GM23338 (cell line): ENCODE results near the gene RNLS. TPM values are rescaled to one million over a fixed set of nuclear protein-coding genes. Genes with fewer than 3 reads are reported as not detected.

Source experiments
- ATAC-seq: fragments of 200-7000 bp; cut with Tn5 transposase; 3 replicates; pipeline ENCODE4 v1.9.1; 2020
- DNase-seq: peaks from one replicate; pipeline ENCODE4 v3.0.0-alpha.2; 2015; ENCODE audit warnings: low spot score
- H2AFZ ChIP-seq: fragments of 200-600 bp; sonication (generic); 2 replicates; pipeline ENCODE4 v1.8.0; 2016; ENCODE audit warnings: antibody characterized with exemption, mild to moderate bottlenecking, moderate library complexity
- H3F3A ChIP-seq: fragments of 200-600 bp; sonication (generic); replicated peaks from 2 replicates; pipeline ENCODE4 v1.8.0; 2017; ENCODE audit warnings: antibody characterized with exemption, mixed run types, low read depth
- H3K27ac ChIP-seq: fragments of 200-600 bp; sonication (generic); 2 replicates; pipeline ENCODE4 v1.6.1; 2016; ENCODE audit warnings: low read depth
- H3K27me3 ChIP-seq: fragments of 200-600 bp; sonication (generic); 2 replicates; pipeline ENCODE4 v1.8.0; 2016; ENCODE audit warnings: mild to moderate bottlenecking, mixed run types, moderate library complexity; ENCODE audit not compliant: insufficient read depth
- H3K36me3 ChIP-seq: fragments of 200-600 bp; sonication (generic); 2 replicates; pipeline ENCODE4 v1.8.0; 2016; ENCODE audit warnings: mild to moderate bottlenecking; ENCODE audit not compliant: insufficient read depth
- H3K4me1 ChIP-seq: fragments of 200-600 bp; sonication (generic); 2 replicates; pipeline ENCODE4 v1.8.0; 2016; ENCODE audit warnings: mild to moderate bottlenecking, moderate library complexity; ENCODE audit not compliant: insufficient read depth
- H3K4me2 ChIP-seq: fragments of 200-600 bp; sonication (generic); 2 replicates; pipeline ENCODE4 v1.7.1; 2017; ENCODE audit warnings: mixed run types
- H3K4me3 ChIP-seq: fragments of 200-600 bp; sonication (generic); 2 replicates; pipeline ENCODE4 v1.6.1; 2016; ENCODE audit warnings: mixed run types
- H3K79me2 ChIP-seq: fragments of 200-600 bp; sonication (generic); replicated peaks from 2 replicates; pipeline ENCODE4 v1.8.0; 2017; ENCODE audit warnings: mild to moderate bottlenecking; ENCODE audit not compliant: insufficient read depth
- H3K9me2 ChIP-seq: fragments of 200-600 bp; sonication (generic); 2 replicates; pipeline ENCODE4 v1.8.0; 2017; ENCODE audit not compliant: insufficient read depth
- H4K20me1 ChIP-seq: fragments of 200-600 bp; sonication (generic); replicated peaks from 2 replicates; pipeline ENCODE4 v1.8.0; 2017; ENCODE audit warnings: mild to moderate bottlenecking; ENCODE audit not compliant: insufficient read depth
- H3K27ac Mint-ChIP-seq: 2 replicates; pipeline ENCODE4 v1.8.0; 2020; ENCODE audit warnings: inconsistent platforms, mild to moderate bottlenecking, moderate library complexity, mixed read lengths
- H3K27me3 Mint-ChIP-seq: 3 replicates; pipeline ENCODE4 v1.8.0; 2022; ENCODE audit warnings: low read depth, mild to moderate bottlenecking, moderate library complexity, mixed read lengths, inconsistent platforms; ENCODE audit not compliant: insufficient read depth, poor library complexity
- H3K36me3 Mint-ChIP-seq: 3 replicates; pipeline ENCODE4 v1.8.0; 2021; ENCODE audit warnings: low read depth, mild to moderate bottlenecking, inconsistent platforms, moderate library complexity, mixed read lengths
- H3K4me1 Mint-ChIP-seq: 3 replicates; pipeline ENCODE4 v1.8.0; 2020; ENCODE audit warnings: mild to moderate bottlenecking, inconsistent platforms, mixed read lengths
- H3K4me3 Mint-ChIP-seq: 3 replicates; pipeline ENCODE4 v1.8.0; 2021; ENCODE audit warnings: moderate library complexity, mild to moderate bottlenecking, inconsistent platforms, mixed read lengths
- H3K9me3 Mint-ChIP-seq: 3 replicates; pipeline ENCODE4 v1.8.0; 2020; ENCODE audit warnings: moderate library complexity, mild to moderate bottlenecking, inconsistent platforms, mixed read lengths
- CREB1 ChIP-seq: fragments of 250-450 bp; sonication (Bioruptor Pico); IDR thresholded peaks from 2 replicates; pipeline ENCODE4 v1.5.0; 2020; ENCODE audit warnings: low read depth, mild to moderate bottlenecking, moderate library complexity
- CTCF ChIP-seq, 2 experiments: fragments of 200-600 bp in 1 of 2; sonication (generic) in 1 of 2; conservative IDR thresholded peaks; 2 replicates each; pipeline versions ENCODE4 v1.5.1 to v1.6.1; 2016 to 2017; ENCODE audit warnings: antibody characterized with exemption in 2 of 2, low read depth in 2 of 2, mild to moderate bottlenecking in 2 of 2, moderate library complexity in 1 of 2
- ETS1 ChIP-seq: IDR thresholded peaks from 2 replicates; pipeline ENCODE4 v1.6.1; 2016; ENCODE audit warnings: antibody characterized with exemption
- EZH2 ChIP-seq: fragments of 200-600 bp; sonication (generic); IDR thresholded peaks from one replicate; pipeline ENCODE4 v1.8.0; 2017; ENCODE audit warnings: antibody characterized with exemption, mild to moderate bottlenecking, low read depth; ENCODE audit not compliant: unreplicated experiment
- EZH2phosphoT487 ChIP-seq: fragments of 200-600 bp; sonication (generic); IDR thresholded peaks from one replicate; pipeline ENCODE4 v1.8.1; 2018; ENCODE audit warnings: antibody characterized with exemption; ENCODE audit not compliant: unreplicated experiment
- JUNB ChIP-seq: IDR thresholded peaks from one replicate; pipeline ENCODE4 v1.6.1; 2016; ENCODE audit warnings: antibody characterized with exemption; ENCODE audit not compliant: unreplicated experiment
- NANOG ChIP-seq: IDR thresholded peaks from 2 replicates; pipeline ENCODE4 v1.6.1; 2016; ENCODE audit warnings: antibody characterized with exemption, borderline replicate concordance
- POLR2AphosphoS5 ChIP-seq: IDR thresholded peaks from 2 replicates; pipeline ENCODE4 v1.6.1; 2016; ENCODE audit warnings: antibody characterized with exemption, low read depth
- REST ChIP-seq: IDR thresholded peaks from one replicate; pipeline ENCODE4 v1.6.1; 2018; ENCODE audit warnings: antibody characterized with exemption; ENCODE audit not compliant: unreplicated experiment
- STAT1 ChIP-seq: IDR thresholded peaks from one replicate; pipeline ENCODE4 v1.6.1; 2016; ENCODE audit warnings: antibody characterized with exemption; ENCODE audit not compliant: unreplicated experiment
- ZNF114 ChIP-seq: fragments of 250-450 bp; sonication (Bioruptor Pico); IDR thresholded peaks from 2 replicates; pipeline ENCODE4 v1.5.0; 2020; ENCODE audit warnings: mild to moderate bottlenecking, moderate library complexity
- ZNF331 ChIP-seq: fragments of 250-450 bp; sonication (Bioruptor Pico); IDR thresholded peaks from 2 replicates; pipeline ENCODE4 v1.5.0; 2020; ENCODE audit warnings: low read depth, mild to moderate bottlenecking, moderate library complexity
- ZNF462 ChIP-seq: fragments of 250-450 bp; sonication (Bioruptor Pico); IDR thresholded peaks from 2 replicates; pipeline ENCODE4 v1.5.0; 2020; ENCODE audit warnings: mild to moderate bottlenecking, moderate library complexity
- polyA plus RNA-seq: library from polyadenylated mRNA; unstranded; fragments of >200 nt; fragmentation: Nextera tagmentation; extraction: Ambion mirVana; gene quantifications from 2 replicates; pipeline ENCODE4 v1.2.1, GENCODE V29; 2016
- total RNA-seq: library from RNA; depleted of rRNA; stranded (reverse); fragments of >200 nt; shearing (Covaris generic); gene quantifications from 2 replicates; pipeline ENCODE4 v1.2.3, GENCODE V29; 2014

The RNLS gene
- total and polyA plus RNA-seq, 2 experiments from 2014 or later = 8.8 to 15.2 TPM

- DNase-seq (no peak), ATAC-seq (no peak)
- peak overlapping the region; percentile 51; the same call in 1 of the 2 replicates for H3K27ac Mint-ChIP-seq
- H3K4me1 Mint-ChIP-seq = peaks cover 42% of the 10 kb centered on the region
- Histone ChIP-seq H3K27ac (no peak overlapping the region), H3K4me3 (no peak overlapping the region), H4K20me1 (no peaks in the 10 kb centered on the region), H3K4me2 (no peak overlapping the region), H3F3A (no peaks in the 10 kb centered on the region), H2AFZ (no peak overlapping the region), H3K27me3 (no peaks in the 10 kb centered on the region), H3K9me2 (0 out of 2 replicates have a peak, but pooled peaks cover 1% of the 10 kb centered on the region), H3K4me1 (peaks cover 39% of the 10 kb centered on the region), H3K79me2 (no peaks in the 10 kb centered on the region), H3K36me3 (no peaks in the 10 kb centered on the region)
- no peak for TF ChIP-seq STAT1
- TF ChIP-seq CTCF (conservative IDR thresholded peaks at IDR 0.05; ENCODE audit: low read depth in 2 of 2) = no peak
- TF ChIP-seq NANOG = no peak
- no peak for TF ChIP-seq JUNB
- TF ChIP-seq CREB1 (CRISPR knock-in tag) = no peak
- no peak for TF ChIP-seq POLR2AphosphoS5
- no peak for TF ChIP-seq ZNF114 (CRISPR knock-in tag)
- TF ChIP-seq ZNF462 (CRISPR knock-in tag) = no peak
- TF ChIP-seq EZH2 = no peak
- TF ChIP-seq EZH2phosphoT487 = no peak
- no peak for TF ChIP-seq ETS1
- TF ChIP-seq ZNF331 (CRISPR knock-in tag) = no peak
- TF ChIP-seq REST = no peak
- H3K4me3 Mint-ChIP-seq = no peak overlapping the region
- no peaks in the 10 kb centered on the region for H3K9me3 Mint-ChIP-seq
- no peaks in the 10 kb centered on the region for H3K36me3 Mint-ChIP-seq
- peaks cover 2% of the 10 kb centered on the region for H3K27me3 Mint-ChIP-seq
Observed at GRCh38 chr10:88343761-88344484, 239.2 kb downstream of the RNLS start.
